GM12874 (cell line): ENCODE results near the gene RCAN2.

Experiments used
- TF ChIP-seq, protein P1 (sequence below): IDR thresholded peaks from 2 replicates; pipeline ENCODE4 v1.5.1; 2011; ENCODE audit warnings: low read depth, mild to moderate bottlenecking, control low read depth, low read length, moderate library complexity; ENCODE audit not compliant: insufficient read depth

The RCAN2 gene

DNA sequence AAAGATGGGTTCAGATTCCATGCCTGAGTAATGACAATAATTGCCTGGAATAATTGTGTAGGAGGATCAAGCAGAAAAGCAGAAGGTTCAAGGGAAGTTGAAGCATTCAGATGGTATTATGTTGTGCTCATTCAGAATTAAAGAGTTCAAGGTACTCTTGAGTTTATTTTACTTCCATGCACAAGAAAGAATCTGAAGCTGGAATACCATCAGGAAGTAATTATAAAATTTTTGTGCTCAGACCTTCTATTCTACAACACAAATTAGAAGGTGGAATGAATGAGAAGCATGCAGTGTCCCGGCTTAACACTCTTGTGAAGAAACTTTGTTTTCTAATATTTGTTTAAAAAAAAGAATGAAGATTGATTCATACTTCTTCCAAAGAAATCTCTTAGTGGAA, 181.1 kb downstream of the RCAN2 start:
- TF ChIP-seq, protein P1, sequence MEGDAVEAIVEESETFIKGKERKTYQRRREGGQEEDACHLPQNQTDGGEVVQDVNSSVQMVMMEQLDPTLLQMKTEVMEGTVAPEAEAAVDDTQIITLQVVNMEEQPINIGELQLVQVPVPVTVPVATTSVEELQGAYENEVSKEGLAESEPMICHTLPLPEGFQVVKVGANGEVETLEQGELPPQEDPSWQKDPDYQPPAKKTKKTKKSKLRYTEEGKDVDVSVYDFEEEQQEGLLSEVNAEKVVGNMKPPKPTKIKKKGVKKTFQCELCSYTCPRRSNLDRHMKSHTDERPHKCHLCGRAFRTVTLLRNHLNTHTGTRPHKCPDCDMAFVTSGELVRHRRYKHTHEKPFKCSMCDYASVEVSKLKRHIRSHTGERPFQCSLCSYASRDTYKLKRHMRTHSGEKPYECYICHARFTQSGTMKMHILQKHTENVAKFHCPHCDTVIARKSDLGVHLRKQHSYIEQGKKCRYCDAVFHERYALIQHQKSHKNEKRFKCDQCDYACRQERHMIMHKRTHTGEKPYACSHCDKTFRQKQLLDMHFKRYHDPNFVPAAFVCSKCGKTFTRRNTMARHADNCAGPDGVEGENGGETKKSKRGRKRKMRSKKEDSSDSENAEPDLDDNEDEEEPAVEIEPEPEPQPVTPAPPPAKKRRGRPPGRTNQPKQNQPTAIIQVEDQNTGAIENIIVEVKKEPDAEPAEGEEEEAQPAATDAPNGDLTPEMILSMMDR: no peak

DNA sequence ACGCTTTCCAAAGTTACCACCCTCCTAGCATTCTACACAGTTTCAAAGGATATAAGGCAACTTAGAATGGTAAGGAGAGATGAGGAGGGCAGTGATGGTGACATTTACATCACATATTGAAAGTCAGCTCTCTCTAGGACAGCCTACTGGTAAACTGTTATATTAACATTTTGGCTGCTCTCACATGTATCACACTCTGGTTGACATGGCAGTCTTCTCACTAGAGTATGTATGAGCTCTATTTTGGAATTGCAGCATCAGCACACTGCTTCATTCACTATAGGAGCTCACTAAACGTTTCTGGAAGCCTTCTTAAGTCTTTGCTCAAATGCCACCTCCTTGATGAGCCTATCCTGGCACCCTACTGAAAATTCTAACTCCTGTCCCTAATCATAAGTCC, 184.8 kb downstream of the RCAN2 start:
- TF ChIP-seq, protein P1: no peak

DNA sequence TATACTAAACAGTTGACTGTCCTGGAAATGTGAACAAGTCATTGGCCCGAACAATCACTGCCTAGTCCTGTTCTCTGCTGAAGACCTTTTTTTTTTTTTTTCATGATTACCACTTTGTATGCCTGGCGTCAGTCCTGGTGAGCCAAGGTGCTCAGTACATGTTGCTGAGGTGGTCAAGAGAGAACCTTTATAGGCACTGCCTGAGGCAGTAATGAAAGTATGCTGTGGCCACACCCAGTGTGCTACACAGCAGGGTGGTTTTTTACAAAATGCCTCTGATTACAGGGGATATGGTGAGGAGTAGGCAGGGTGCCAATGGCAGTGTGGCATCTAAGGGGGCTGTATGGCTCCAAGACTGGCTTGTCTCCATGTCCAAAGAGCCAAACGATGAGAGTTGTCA, 185.4 kb downstream of the RCAN2 start:
- TF ChIP-seq, protein P1: no peak

DNA sequence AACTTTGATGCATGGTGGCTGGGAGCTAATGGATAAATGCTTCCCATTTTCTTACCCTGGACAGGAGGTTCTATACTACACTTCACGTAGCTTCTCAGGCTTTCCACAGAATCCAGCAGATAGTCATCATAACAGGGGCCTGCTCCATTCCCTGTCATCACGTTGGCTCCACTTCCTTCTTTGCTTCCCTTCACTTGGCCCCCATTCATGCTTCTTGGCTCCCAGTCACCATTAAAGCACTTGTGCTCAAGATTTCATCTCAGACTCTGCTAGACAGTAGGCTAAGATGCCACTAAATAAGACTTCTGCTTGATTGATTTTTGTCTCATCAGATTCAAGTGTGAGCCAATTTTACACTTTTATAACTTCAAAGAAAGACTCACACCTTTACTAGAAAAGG, 186.0 kb downstream of the RCAN2 start:
- TF ChIP-seq, protein P1: no peak

DNA sequence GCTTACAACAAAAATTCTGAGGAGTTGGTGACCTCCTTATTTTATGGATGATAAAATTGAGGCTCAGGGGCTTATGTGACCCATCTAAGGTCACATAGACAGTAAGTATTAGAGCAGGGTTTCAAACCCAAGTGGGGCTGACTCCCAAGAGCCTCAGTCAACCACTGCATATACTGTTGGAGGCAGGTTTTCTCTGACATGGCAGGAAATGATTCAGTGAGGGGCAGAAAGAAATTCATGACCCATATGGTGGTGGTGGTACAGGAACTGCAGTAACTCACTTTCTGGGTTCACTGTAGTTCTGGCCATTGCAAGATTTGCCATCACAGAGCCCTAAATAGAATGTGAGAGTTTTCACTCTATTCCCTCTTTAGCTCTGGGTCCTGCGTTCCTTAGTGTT, 188.4 kb downstream of the RCAN2 start:
- TF ChIP-seq, protein P1: no peak

DNA sequence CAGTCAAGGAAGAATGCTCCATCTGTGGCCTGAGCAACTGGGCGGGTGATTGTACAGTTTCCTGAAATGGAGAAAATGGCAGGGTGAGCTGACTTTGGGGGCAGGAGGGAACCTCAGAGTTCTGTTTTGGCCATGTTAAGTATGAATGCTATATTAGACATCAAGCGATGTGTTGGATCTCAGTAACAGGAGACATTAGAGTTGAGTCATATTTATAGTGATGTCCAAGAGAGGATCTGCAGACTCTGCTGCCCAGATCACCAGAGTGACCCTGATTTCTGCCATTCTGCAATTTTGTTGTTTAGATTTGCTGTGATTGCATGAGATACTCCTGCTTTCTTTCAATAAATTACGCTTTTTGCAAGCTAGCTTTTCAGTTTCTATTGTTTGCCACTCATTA, 189.1 kb downstream of the RCAN2 start:
- TF ChIP-seq, protein P1: no peak

DNA sequence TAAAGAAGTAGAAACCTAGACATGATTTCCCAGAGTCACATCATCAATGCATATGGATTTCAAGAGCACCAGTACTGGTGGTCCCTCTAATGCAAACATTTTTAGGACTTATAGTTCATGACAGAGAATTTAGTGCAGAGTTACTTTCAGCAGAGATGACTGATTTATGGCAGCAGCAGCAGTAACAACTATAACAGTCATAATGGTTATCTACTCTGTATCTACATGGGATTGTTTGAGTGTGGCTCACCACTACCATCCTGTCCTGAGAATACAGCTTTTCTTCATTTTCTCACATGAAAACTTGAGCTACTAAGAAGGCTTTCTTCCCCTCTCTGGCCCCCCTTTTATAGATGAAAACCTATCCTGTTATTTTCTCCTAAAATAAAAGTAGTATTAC, 192.0 kb downstream of the RCAN2 start:
- TF ChIP-seq, protein P1: no peak

DNA sequence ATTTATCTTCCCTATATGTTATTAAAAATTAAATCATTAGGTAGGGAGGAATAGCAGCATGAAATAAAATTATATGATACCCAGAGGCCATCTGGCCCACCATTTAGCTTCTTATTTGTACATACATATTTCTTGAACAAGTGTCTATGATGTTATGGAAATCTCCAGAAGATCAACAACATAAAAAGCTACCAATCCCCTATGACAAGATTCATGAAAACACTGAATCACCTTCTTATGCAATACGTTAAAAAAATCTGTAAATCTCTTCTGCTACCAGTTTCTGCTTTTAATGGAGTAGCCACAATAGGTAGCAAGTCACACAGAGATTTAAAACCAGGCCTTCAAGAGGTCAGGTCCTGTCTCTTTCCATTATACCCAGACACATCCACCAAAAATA, 194.7 kb downstream of the RCAN2 start:
- TF ChIP-seq, protein P1: no peak
